GM23338 (cell line): Measurements from ENCODE around the gene CDH23.

Experiments
- CREB1 ChIP-seq: fragments of 250-450 bp; sonication (Bioruptor Pico); IDR thresholded peaks from 2 replicates; pipeline ENCODE4 v1.5.0; 2020; ENCODE audit warnings: low read depth, mild to moderate bottlenecking, moderate library complexity
- CTCF ChIP-seq, 2 experiments: fragments of 200-600 bp in 1 of 2; sonication (generic) in 1 of 2; conservative IDR thresholded peaks; 2 replicates each; pipeline versions ENCODE4 v1.5.1 to v1.6.1; 2016 to 2017; ENCODE audit warnings: antibody characterized with exemption in 2 of 2, low read depth in 2 of 2, mild to moderate bottlenecking in 2 of 2, moderate library complexity in 1 of 2
- EZH2 ChIP-seq: fragments of 200-600 bp; sonication (generic); IDR thresholded peaks from one replicate; pipeline ENCODE4 v1.8.0; 2017; ENCODE audit warnings: antibody characterized with exemption, mild to moderate bottlenecking, low read depth; ENCODE audit not compliant: unreplicated experiment
- EZH2phosphoT487 ChIP-seq: fragments of 200-600 bp; sonication (generic); IDR thresholded peaks from one replicate; pipeline ENCODE4 v1.8.1; 2018; ENCODE audit warnings: antibody characterized with exemption; ENCODE audit not compliant: unreplicated experiment
- JUNB ChIP-seq: IDR thresholded peaks from one replicate; pipeline ENCODE4 v1.6.1; 2016; ENCODE audit warnings: antibody characterized with exemption; ENCODE audit not compliant: unreplicated experiment
- POLR2AphosphoS5 ChIP-seq: IDR thresholded peaks from 2 replicates; pipeline ENCODE4 v1.6.1; 2016; ENCODE audit warnings: antibody characterized with exemption, low read depth
- REST ChIP-seq: IDR thresholded peaks from one replicate; pipeline ENCODE4 v1.6.1; 2018; ENCODE audit warnings: antibody characterized with exemption; ENCODE audit not compliant: unreplicated experiment
- STAT1 ChIP-seq: IDR thresholded peaks from one replicate; pipeline ENCODE4 v1.6.1; 2016; ENCODE audit warnings: antibody characterized with exemption; ENCODE audit not compliant: unreplicated experiment
- ZNF114 ChIP-seq: fragments of 250-450 bp; sonication (Bioruptor Pico); IDR thresholded peaks from 2 replicates; pipeline ENCODE4 v1.5.0; 2020; ENCODE audit warnings: mild to moderate bottlenecking, moderate library complexity
- ZNF331 ChIP-seq: fragments of 250-450 bp; sonication (Bioruptor Pico); IDR thresholded peaks from 2 replicates; pipeline ENCODE4 v1.5.0; 2020; ENCODE audit warnings: low read depth, mild to moderate bottlenecking, moderate library complexity

- TF ChIP-seq EZH2phosphoT487: no peak
- TF ChIP-seq CTCF (conservative IDR thresholded peaks at IDR 0.05; ENCODE audit: low read depth in 2 of 2): no peak
- TF ChIP-seq POLR2AphosphoS5: no peak
- TF ChIP-seq EZH2: no peak
- TF ChIP-seq ZNF114 (CRISPR knock-in tag): no peak
- no peak for TF ChIP-seq CREB1 (CRISPR knock-in tag)
- no peak for TF ChIP-seq REST
- no peak for TF ChIP-seq JUNB
- no peak for TF ChIP-seq ZNF331 (CRISPR knock-in tag)
- TF ChIP-seq STAT1: no peak
Observed at GRCh38 chr10:71632896-71633600, 236.3 kb downstream of the CDH23 start.
